Subcutaneous adipose tissue (tissue), 4 donors: ENCODE data around the gene SESN1. TPM values are rescaled to one million over a fixed set of nuclear protein-coding genes. Genes with fewer than 3 reads are reported as not detected.

ENCODE experiments used
- small RNA-seq: library from RNA; depleted of rRNA; stranded (forward); fragments of <200 nt; gene quantifications from one replicate; pipeline ENCODE3, GENCODE V24; 2016
- total RNA-seq, 4 donors: library from RNA; depleted of rRNA; stranded (reverse); fragments of >200 nt; gene quantifications; one replicate each; pipeline ENCODE4 v1.1.0, GENCODE V29; 2016

SESN1 gene
- total RNA-seq, 4 donors from 2014 or later, result 67.8 to 208 (median 162) TPM

Small RNAs within 50 kb of the gene (small RNA-seq; reads per million reads assigned to genes)
- gene RNU6-653P, result not detected

Other genes with a start within 250 kb of the SESN1 start
- 1 to 10 TPM; 3.6 to 6.5 (median 5.2) TPM for gene ARMC2, start 246.4 kb downstream of the SESN1 start, total RNA-seq
- gene CEP57L1, start 661 bp upstream of the SESN1 start, total RNA-seq, result 10 to 100 TPM; 20.4 to 30.1 (median 26.1) TPM